Activated T-cell treated with anti-CD3 and anti-CD28 coated beads for 48 hours (primary cell): ENCODE results near the gene EXOC4.

Source experiments
- DNase-seq: peaks from one replicate; pipeline ENCODE4 v3.0.0-alpha.2; 2020; ENCODE audit warnings: low read depth

Gene EXOC4

GRCh38 chr7:133676805-133677370 is 424.0 kb downstream of the EXOC4 start:
- no peak for DNase-seq

GRCh38 chr7:133678137-133678814 is 425.4 kb downstream of the EXOC4 start:
- DNase-seq = no peak

- DNase-seq = no peak
Observed at GRCh38 chr7:133679977-133680376, 427.1 kb downstream of the EXOC4 start.

- DNase-seq = no peak
Observed at GRCh38 chr7:133681529-133681928, 428.7 kb downstream of the EXOC4 start.

GRCh38 chr7:133682364-133683181 is 429.7 kb downstream of the EXOC4 start:
- no peak for DNase-seq

- no peak for DNase-seq
Observed at GRCh38 chr7:133683182-133683454, 430.2 kb downstream of the EXOC4 start.

- no peak for DNase-seq
Observed at GRCh38 chr7:133688483-133689239, 435.8 kb downstream of the EXOC4 start.

- no peak for DNase-seq
Observed at GRCh38 chr7:133690740-133691139, 437.9 kb downstream of the EXOC4 start.

GRCh38 chr7:133691727-133692610 is 439.1 kb downstream of the EXOC4 start:
- no peak for DNase-seq

- no peak for DNase-seq
Observed at GRCh38 chr7:133693281-133693680, 440.4 kb downstream of the EXOC4 start.

- DNase-seq = no peak
Observed at GRCh38 chr7:133696056-133696455, 443.2 kb downstream of the EXOC4 start.

GRCh38 chr7:133697585-133697984 is 444.7 kb downstream of the EXOC4 start:
- DNase-seq = no peak

GRCh38 chr7:133698127-133698526 is 445.2 kb downstream of the EXOC4 start:
- no peak for DNase-seq

GRCh38 chr7:133699386-133699785 is 446.5 kb downstream of the EXOC4 start:
- no peak for DNase-seq

GRCh38 chr7:133702078-133702477 is 449.2 kb downstream of the EXOC4 start:
- no peak for DNase-seq

GRCh38 chr7:133702960-133703359 is 450.1 kb downstream of the EXOC4 start:
- DNase-seq = no peak

- DNase-seq = no peak
Observed at GRCh38 chr7:133703547-133703946, 450.7 kb downstream of the EXOC4 start.

- no peak for DNase-seq
Observed at GRCh38 chr7:133704453-133704852, 451.6 kb downstream of the EXOC4 start.

- no peak for DNase-seq
Observed at GRCh38 chr7:133705596-133705995, 452.7 kb downstream of the EXOC4 start.

- DNase-seq = no peak
Observed at GRCh38 chr7:133706016-133706415, 453.1 kb downstream of the EXOC4 start.

- no peak for DNase-seq
Observed at GRCh38 chr7:133709036-133709880, 456.4 kb downstream of the EXOC4 start.
